ENCODE measurements around the gene SLC41A1.

Gene SLC41A1

GRCh38 chr1:205766570-205766969 lies 46.4 kb downstream of the SLC41A1 start:
- Histone ChIP-seq H3K27ac (no peak overlapping the region), H3K4me3 (no peak overlapping the region)

- H3K27ac ChIP-seq: no peak overlapping the region
- H3K4me3 ChIP-seq: no peak overlapping the region
These were observed 47.0 kb downstream of the SLC41A1 start for GRCh38 chr1:205766038-205766437.

GRCh38 chr1:205764578-205764977 lies 48.4 kb downstream of the SLC41A1 start:
- Histone ChIP-seq H3K27ac (no peak overlapping the region), H3K4me3 (no peak overlapping the region)

DNA sequence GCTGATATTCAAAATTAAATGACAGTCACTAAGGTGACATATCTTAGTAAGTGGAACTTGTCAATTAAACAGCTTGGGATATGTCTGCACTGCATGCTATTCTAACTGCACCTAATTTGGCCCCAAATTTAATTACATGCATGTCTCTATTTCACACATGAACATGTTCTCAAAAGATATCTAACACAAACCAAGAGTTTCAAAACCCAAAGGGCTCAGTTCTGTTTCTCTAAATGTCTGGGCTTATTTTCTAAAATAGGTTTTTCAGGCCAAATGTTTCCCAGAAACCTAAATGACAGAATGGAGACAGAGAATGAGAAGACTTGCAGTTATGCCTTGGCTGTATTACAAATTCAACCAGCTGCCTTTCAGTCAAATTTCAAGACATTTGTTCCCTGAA lies 49.0 kb downstream of the SLC41A1 start:
- no peak overlapping the region for H3K27ac ChIP-seq
- no peak overlapping the region for H3K4me3 ChIP-seq

GRCh38 chr1:205760606-205761005 lies 52.4 kb downstream of the SLC41A1 start:
- H3K4me3 ChIP-seq: no peak overlapping the region
- H3K27ac ChIP-seq: no peak overlapping the region

DNA sequence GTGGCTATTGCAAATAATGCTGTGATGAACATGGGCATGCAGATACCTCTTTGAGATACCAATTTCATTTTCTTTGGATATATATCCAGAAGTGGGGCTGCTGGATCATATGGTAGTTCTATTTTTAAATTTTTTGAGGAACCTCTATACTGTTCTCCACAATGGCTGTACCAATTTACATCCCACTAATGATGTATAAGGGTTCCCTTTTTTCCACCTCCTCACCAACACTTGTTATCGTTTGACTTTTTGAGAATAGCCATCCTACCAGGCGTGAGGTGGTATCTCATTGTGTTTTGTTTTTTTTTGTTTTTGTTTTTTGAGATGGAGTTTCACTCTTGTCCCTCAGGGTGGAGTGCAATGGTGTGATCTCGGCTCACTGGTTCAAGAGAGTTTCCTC lies 56.4 kb downstream of the SLC41A1 start:
- Histone ChIP-seq H3K27ac (no peak overlapping the region), H3K4me3 (no peak overlapping the region)

DNA sequence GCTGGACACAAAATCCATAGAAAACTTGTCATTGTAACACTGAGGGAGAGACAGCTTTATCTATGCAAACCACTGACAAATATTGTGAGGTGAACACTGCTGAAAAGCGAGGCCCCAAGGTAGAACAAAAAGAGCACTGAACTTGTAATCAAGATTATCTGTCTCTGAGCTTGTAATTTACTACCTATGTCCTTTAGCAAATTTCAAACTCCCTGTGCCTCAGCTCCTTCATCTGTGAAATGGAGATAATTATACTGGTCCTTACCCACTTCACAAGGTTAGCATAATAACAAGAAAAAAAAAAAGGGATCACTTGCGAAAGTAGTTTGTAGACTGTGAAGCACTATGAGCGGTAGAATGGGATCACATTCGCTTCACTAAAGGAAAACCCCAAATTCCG lies 58.1 kb downstream of the SLC41A1 start:
- H3K27ac ChIP-seq: no peak overlapping the region
- H3K4me3 ChIP-seq: no peak overlapping the region

DNA sequence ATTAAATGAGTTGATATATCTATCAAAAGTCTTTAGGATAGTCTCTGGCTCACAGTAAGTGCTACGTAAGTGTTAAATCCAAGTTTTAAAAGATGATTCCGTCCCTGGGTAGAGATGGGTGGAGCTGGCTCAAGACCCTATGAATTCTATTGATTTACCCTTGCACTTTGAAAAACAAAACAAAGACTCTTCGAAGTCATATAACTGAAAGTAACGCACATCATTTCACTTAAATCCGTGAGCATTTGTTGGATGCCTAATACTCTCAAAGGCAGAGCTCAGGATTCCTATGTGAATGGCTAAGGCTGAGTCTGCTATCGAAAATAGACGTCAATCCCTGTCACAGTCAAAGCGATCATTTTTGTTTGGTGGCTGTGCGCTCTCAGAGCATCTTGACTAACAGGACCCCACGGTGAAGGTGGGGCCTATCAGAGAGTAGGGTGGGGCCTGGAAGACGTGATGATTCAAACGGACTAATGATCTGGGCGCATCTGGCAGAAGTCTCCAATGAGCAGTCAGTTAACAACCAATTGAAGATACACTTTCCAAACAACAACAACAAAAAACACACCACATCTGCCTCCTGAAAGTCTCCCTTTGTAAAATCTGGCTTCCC lies 61.9 kb downstream of the SLC41A1 start:
- no peak overlapping the region for H3K4me3 ChIP-seq
- H3K27ac ChIP-seq: peak overlapping the region in 2 of 21 experiments; percentile 88 to 99

DNA sequence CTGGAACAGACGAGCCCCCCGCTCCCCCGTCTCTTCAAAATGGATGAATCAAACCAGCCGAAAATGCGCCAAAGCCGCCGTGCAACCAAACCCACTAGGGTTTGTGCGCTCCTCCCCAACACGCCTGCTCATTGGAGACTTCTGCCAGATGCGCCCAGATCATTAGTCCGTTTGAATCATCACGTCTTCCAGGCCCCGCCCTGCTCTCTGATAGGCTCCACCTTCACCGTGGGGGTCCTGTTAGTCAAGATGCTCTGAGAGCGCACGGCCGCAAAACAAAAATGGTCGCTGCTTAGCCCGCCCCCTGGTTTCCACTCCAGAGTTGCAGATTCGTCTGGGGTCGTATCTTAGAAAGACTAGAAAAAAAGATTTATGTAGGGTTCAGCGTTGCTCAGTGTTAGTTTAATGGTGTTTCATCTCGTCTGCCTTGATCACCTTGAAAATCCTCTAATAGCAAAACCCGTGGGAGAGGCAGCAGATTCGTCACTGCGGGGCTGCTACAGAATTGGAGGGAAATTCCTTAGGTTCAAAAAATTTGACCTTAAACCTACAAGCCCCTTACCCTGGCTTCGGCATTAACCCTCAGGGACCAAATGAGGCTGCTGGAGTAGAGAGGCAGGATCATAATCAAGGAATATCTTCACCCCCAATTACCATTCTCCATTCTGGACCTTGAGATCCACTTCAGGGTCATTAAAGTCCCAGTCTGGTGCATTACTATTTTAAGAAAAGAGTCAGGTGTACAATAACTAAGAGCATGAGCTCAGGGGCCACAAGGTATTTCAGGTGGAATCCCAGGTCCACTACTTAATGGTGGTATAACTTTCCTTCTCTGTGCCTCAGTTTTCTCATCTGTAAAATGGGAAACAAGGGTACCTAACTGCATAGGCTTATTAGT lies 62.6 kb downstream of the SLC41A1 start, which contains the start of gene NUCKS1:
Gene NUCKS1 (minus strand): TSS at position 45 of the 898 bp plus-strand sequence. CDS start 209 bp downstream, outside the sequence.
- H3K4me3 ChIP-seq: peak within 1 kb of the TSS; percentile 86 to 99 (median 88)
- peak within 1 kb of the TSS; percentile 88 to 100 (median 98) for H3K27ac ChIP-seq

DNA sequence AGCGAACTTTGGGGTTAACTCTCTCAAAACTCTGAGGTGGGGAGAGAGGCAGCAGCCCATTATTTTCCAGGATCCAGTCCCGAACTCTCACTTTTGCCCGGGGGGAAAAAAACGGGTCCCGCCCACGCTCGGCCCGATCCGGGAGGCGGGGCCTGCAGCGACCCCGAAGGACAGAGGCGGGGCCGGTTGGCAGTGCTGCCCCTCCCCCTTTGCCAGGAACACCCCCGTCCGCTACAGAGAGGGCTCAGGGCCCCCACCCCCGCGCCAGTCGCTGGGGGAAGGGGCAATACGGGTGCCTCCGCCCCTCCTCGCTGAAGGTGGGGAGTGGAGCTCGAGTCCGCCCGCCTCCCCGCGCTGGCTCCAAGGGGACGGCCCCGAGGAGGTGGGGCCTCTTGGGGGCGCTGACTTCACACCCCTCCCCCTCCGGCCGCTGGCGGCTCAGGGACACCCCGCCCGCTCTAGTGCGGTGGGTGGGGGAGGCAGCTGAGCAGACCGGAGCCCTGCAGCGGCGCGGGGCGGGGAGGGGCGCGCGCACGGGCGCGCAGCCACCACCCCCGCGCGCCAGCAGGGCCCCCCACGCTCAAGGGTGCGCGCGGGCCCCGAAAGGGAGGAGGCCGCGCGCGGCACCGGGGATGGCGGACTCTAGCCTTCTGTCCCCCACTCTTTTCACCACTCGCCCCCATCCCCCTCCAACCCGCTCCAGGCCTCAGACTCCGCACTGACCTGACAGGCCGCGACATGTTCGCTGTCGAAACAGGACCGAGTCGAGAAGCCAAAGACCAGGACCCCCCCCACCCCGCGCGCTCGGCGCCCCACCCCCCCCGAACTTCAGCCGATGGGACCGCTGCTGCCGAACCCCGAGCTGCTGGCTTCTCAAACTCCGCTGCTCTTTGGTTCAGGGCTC lies 63.5 kb downstream of the SLC41A1 start:
- H3K4me3 ChIP-seq: peak overlapping the region; percentile 86 to 99 (median 88)
- H3K27ac ChIP-seq: peak overlapping the region; percentile 88 to 100 (median 98)

DNA sequence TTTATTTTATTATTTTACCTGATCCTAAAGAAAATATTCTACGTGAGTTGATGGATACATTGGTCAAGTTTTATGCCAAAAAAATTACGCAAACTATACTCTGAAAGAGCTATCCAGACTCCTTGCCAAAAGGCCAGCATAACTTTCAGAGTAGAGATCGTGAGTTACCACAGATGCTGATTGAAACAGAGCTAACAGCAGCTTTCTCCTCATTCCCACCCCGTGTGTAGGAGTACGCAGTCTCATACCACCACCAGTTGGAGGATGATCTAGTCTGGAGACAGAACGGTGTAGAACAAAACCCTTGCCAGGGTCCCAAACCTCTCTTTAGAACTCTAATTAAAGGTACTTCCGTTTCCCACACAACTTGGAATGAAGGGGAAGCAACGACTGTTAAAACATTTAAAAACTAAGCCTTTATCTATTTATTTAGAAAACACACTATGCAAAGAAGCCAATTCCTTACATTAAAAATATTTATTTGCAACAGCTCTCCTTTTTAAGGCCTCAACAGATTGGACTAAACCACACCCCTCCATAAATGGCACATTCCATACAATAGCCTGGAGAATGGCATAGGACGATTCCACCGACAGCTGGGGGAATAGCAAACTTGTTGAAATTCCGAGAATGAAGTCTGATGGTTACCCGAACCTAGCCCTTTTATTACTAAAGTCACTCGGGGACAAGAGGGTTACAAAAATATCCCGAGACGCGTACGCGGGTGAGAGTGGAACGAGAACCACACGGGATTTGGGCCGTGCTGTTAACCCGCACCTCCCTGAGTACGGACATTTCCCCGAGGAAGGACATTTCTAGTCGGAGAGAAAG lies 64.4 kb downstream of the SLC41A1 start:
- H3K4me3 ChIP-seq: peak overlapping the region; percentile 86 to 99 (median 88)

GRCh38 chr1:205746757-205747412 lies 66.1 kb downstream of the SLC41A1 start:
- H3K27ac ChIP-seq: peak overlapping the region in 2 of 21 experiments; percentile 3 to 19
- H3K4me3 ChIP-seq: peak overlapping the region in 1 of 7 experiments; percentile 8

More for the DNA sequence above, 64.4 kb downstream of the SLC41A1 start:
- H3K27ac ChIP-seq: peak overlapping the region; percentile 51 to 100 (median 98)

GRCh38 chr1:205744403-205744802 lies 68.6 kb downstream of the SLC41A1 start:
- no peak overlapping the region for H3K27ac ChIP-seq
- H3K4me3 ChIP-seq: no peak overlapping the region

DNA sequence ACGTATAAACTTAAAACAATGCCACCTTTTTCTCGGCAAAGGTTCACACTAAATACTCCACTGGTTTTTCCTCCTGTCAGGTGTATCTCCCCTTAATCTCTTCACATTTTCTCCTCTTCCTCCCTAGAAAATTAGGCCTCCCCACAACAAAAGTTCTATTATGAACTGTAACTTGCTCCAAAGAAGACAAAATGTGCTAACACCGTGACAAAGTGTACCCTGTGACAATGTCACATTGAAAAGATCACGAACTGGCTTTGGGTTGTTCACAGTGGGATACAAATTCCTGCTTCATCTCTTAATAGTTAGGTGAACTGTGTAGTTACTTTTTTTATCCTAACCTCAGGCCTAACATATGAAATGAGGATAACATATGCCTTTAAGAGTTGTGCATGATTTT lies 69.0 kb downstream of the SLC41A1 start:
- Histone ChIP-seq H3K27ac (no peak overlapping the region), H3K4me3 (no peak overlapping the region)

DNA sequence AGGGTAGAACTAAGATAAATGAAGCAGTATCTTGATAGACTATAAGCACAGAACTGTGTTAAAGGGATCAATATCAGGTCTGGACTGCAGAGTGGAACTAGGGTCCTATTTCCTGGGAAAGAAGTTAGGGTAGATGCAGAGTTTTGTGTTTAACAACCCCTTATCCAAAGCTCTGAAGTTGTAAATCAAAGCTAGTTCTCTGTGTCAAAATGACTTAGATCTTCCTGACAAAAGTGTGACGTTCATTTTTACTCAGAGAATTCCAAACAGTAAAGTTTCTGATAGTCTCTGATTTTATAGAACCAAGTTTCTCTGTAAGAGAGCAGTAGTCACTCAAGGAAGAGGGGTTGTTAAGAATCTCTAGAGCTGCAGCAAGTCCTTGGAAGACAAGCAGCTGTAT lies 71.3 kb downstream of the SLC41A1 start:
- Histone ChIP-seq H3K27ac (no peak overlapping the region), H3K4me3 (no peak overlapping the region)

- Histone ChIP-seq H3K27ac (no peak overlapping the region), H3K4me3 (no peak overlapping the region)
These were observed 73.4 kb downstream of the SLC41A1 start for GRCh38 chr1:205739348-205740160.
